Bronchial epithelial cell (primary cell): ENCODE data around the gene ABL1. TPM values are rescaled to one million over a fixed set of nuclear protein-coding genes. Genes with fewer than 3 reads are reported as not detected.
A peak's percentile ranks its signal among the peaks of the same experiment; 100 is the strongest.
"Not testable (repeated sequence)": the region's sequence is repeated elsewhere in the genome, so short reads cannot be mapped to it uniquely, and the experiment has no call there.

ENCODE experiments used
- DNase-seq: peaks from one replicate; pipeline ENCODE4 v3.0.0-alpha.2; 2010; ENCODE audit warnings: low read depth
- FAIRE-seq: peaks from 2 replicates; lab custom pipeline; 2011; peaks lifted over from hg19 to GRCh38; lab: Jason Lieb, UNC
- H3K27me3 ChIP-seq: 2 replicates; pipeline ENCODE4 v1.5.1; 2011; ENCODE audit warnings: low read length; ENCODE audit not compliant: control insufficient read depth, insufficient read depth
- H3K36me3 ChIP-seq: 2 replicates; pipeline ENCODE4 v1.5.1; 2011; ENCODE audit warnings: low read length; ENCODE audit not compliant: control insufficient read depth, insufficient read depth
- H3K4me3 ChIP-seq: 2 replicates; pipeline ENCODE4 v1.5.1; 2011; ENCODE audit warnings: mild to moderate bottlenecking, low read depth, low read length, control low read depth
- total RNA-seq: library from RNA; depleted of rRNA; stranded (reverse); fragments of >200 nt; gene quantifications from 2 replicates; pipeline ENCODE4 v1.2.1, GENCODE V29; 2014
- TF ChIP-seq, protein P1 (sequence below): IDR thresholded peaks from 2 replicates; pipeline ENCODE4 v1.5.1; 2011; ENCODE audit warnings: mild to moderate bottlenecking, moderate library complexity, low read length, control low read depth, inconsistent platforms; ENCODE audit not compliant: insufficient read depth, severe bottlenecking

The ABL1 gene
- total RNA-seq, 1 donor from 2014 or later, result 17.6 TPM

DNA sequence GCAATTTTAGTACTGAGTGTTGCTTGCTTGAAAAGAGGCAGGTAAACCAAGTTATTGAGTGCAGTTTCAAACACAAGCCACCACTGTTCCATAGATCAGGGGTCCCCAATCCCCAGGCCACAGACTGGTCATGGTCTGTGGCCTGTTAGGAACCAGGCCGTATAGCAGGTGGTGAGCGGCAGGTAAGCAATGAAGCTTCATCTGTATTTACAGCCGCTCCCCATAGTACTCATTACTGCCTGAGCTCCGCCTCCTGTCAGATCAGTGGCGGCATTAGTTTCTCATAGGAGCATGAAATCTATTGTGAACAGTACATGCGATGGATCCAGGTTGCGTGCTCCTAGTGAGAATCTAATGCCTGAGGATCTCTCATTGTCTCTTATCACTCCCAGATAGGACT, 41.5 kb upstream of the ABL1 start:
- Histone ChIP-seq H3K27me3 (no peaks in the 10 kb centered on the region), H3K36me3 (no peaks in the 10 kb centered on the region), H3K4me3 (no peak overlapping the region)
- no peak for DNase-seq
- no peak for FAIRE-seq
- TF ChIP-seq, protein P1, sequence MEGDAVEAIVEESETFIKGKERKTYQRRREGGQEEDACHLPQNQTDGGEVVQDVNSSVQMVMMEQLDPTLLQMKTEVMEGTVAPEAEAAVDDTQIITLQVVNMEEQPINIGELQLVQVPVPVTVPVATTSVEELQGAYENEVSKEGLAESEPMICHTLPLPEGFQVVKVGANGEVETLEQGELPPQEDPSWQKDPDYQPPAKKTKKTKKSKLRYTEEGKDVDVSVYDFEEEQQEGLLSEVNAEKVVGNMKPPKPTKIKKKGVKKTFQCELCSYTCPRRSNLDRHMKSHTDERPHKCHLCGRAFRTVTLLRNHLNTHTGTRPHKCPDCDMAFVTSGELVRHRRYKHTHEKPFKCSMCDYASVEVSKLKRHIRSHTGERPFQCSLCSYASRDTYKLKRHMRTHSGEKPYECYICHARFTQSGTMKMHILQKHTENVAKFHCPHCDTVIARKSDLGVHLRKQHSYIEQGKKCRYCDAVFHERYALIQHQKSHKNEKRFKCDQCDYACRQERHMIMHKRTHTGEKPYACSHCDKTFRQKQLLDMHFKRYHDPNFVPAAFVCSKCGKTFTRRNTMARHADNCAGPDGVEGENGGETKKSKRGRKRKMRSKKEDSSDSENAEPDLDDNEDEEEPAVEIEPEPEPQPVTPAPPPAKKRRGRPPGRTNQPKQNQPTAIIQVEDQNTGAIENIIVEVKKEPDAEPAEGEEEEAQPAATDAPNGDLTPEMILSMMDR, result no peak

DNA sequence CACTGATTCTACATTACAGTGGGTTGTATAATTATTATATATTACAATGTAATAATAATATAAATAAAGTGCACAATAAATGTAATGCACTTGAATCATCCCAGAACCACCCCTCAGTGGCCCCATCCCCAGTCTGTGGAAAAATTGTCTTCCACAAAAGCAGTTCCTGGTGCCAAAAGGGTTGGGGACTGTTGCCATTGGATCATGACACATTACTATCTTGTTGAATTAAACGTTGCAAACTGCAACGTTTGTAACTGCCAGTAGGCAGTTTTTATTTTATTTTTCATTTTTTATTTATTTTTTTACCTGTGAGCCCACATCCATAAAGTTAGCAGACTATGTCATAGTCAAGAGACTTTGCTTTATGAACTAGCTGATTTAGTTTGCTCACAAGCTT, 41.0 kb upstream of the ABL1 start:
- not testable (repeated sequence) for H3K27me3 ChIP-seq, H3K4me3 ChIP-seq, H3K36me3 ChIP-seq, DNase-seq, FAIRE-seq

DNA sequence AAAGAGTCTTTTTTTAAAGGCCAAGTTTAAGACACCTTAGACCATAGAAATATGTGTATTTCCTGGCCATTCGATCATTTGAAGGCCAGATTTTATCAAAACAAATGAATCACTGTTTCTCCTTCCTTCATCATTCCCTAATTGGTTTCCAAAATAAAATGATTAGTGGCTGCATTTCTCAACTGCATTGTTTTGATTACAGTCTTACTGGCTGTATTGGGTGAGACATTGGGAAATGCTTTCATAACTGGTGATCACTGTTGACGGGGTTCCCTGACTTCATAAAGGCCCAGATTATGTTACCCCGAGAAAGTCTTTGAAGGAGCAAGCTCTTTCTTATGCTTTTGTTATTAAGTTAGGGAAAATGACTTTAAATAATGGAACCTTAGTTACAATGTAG, 40.6 kb upstream of the ABL1 start:
- not testable (repeated sequence) for H3K4me3 ChIP-seq, FAIRE-seq, H3K36me3 ChIP-seq, H3K27me3 ChIP-seq
- peak; percentile 4 for DNase-seq

DNA sequence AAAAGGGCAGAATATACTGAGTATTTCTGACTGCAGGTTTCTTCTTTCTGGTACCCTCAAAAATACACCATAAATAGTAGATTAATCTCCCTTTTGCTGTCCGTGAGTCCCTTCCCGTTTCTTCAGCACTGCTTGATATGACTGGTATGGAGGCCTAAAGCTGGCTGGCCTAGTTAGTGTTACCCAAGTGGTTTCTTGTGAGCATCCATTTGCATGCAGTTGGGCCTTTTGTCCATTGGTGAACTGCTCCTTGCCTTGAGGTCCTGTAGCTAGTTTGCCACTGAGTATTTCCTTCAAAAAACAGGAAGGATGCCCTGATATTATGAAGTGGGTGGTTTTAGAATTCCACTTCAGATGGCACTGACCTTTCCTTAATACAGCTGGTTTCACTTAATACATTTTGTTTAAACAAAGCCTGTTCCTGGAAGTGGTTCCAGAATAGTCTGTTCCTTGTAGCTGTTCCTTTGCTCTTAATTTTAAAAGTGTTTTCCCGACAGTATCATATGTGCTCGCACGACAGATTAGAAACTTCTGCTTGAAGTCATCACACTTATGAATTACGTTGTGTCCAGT, 40.0 kb upstream of the ABL1 start:
- TF ChIP-seq, protein P1, result no peak
- H3K36me3 ChIP-seq, result no peaks in the 10 kb centered on the region
- no peak for DNase-seq
- H3K4me3 ChIP-seq, result no peak overlapping the region
- FAIRE-seq, result no peak
- H3K27me3 ChIP-seq, result no peaks in the 10 kb centered on the region

DNA sequence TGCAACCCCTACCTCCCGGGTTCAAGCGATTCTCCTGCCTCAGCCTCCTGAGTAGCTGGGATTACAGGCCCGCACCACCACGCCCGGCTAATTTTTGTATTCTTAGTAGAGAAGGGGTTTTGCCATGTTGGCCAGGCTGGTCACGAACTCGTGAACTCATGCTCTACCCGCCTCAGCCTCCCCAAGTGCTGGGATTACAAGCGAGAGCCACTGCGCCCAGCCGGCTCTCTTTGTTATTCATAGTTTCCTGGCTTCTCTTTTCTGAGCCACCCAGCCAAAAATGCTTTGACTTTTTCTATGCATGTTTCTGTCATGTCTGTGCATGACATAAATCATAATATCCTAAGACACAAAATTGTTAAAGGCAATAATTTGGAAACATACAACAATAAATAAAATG, 31.9 kb upstream of the ABL1 start:
- not testable (repeated sequence) for H3K4me3 ChIP-seq, FAIRE-seq, H3K27me3 ChIP-seq, H3K36me3 ChIP-seq, DNase-seq

DNA sequence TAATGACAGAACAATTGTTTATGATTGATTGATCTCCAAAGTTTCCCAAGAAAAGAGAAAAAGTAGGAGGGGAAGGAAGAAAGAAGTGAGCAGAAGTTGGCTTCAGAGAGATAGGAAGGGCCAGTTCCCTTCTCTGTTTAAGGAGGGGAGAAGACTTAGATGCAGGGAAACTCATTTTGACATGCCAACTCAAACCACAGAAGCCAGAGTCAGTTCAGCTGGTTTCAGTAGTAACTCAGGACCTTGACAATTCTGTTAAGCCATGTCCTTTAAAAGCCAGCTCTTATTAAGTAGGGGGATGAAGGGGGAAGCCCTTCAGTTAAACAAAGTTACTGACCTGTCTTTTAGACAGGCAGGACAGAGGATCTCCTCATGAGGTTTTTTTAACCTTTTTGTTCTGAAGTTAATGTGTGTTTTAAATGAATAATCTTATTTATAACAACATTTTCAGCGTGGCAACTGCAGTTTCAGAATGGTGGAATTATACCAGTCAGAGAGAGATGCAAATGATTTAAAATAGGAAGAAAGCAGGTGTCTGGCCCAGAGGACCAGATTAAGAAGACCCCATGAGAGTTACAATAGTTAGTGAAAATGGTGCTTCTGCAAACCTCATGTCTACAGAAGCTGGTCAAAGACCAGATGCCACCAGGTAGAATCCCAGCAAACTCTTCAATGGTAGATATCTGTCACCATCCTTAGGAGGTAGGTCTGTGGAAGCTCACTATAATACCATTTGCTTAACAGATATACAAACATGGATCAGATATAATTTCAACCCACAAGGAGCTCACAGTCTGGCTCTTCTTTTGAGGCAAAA, 29.3 kb upstream of the ABL1 start:
- TF ChIP-seq, protein P1, result no peak
- no peak for DNase-seq
- H3K36me3 ChIP-seq, result no peaks in the 10 kb centered on the region
- no peak for FAIRE-seq
- H3K4me3 ChIP-seq, result no peak overlapping the region
- no peaks in the 10 kb centered on the region for H3K27me3 ChIP-seq

DNA sequence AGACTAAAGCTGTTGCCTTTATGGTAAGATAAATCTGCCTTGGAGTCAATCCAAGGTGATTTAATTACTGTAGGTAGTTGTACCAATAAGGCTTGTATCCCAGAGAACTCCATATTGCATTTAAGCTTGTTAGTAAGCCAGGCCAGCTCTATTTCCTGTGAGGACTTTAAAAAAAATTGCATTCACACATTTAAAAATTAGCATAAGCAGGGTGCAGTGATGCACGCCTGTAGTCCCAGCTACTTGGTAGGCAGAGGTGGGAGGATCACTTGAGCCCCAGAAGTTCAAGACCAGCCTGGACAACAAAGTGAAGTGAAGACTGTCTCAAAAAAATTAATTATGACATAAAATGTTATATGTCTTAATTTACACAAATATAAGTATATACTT, 28.7 kb upstream of the ABL1 start:
- no peaks in the 10 kb centered on the region for H3K36me3 ChIP-seq
- no peaks in the 10 kb centered on the region for H3K27me3 ChIP-seq
- TF ChIP-seq, protein P1, result no peak
- DNase-seq, result no peak
- FAIRE-seq, result no peak
- H3K4me3 ChIP-seq, result no peak overlapping the region
